SU-DHL-6 (cell line): ENCODE measurements around the gene SLC7A11.

Source experiments
- H2AFZ ChIP-seq: fragments of 200-600 bp; sonication (generic); 2 replicates; pipeline ENCODE4 v1.6.1; 2014; ENCODE audit warnings: low read depth, mild to moderate bottlenecking, moderate library complexity, mixed read lengths, antibody characterized with exemption, low read length; ENCODE audit not compliant: severe bottlenecking
- H3F3A ChIP-seq: fragments of 200-600 bp; shearing (Covaris generic); 2 replicates; pipeline ENCODE4 v1.6.0; 2016; ENCODE audit warnings: antibody characterized with exemption, mild to moderate bottlenecking; ENCODE audit not compliant: insufficient read depth
- H3K27ac ChIP-seq: fragments of 200-600 bp; sonication (generic); 2 replicates; pipeline ENCODE4 v1.5.1; 2016; ENCODE audit warnings: low read depth, mild to moderate bottlenecking, low read length, moderate library complexity, mixed read lengths
- H3K27me3 ChIP-seq: fragments of 200-600 bp; sonication (generic), shearing (Covaris generic); 2 replicates; pipeline ENCODE4 v1.6.0; 2014; ENCODE audit warnings: mild to moderate bottlenecking, low read length
- H3K36me3 ChIP-seq: fragments of 200-600 bp; sonication (generic); 2 replicates; pipeline ENCODE4 v1.6.1; 2014; ENCODE audit warnings: mild to moderate bottlenecking, low read length, mixed read lengths
- H3K4me2 ChIP-seq: fragments of 300-600, 200-600 bp; shearing (Covaris generic), sonication (generic); 2 replicates; pipeline ENCODE4 v1.6.0; 2014; ENCODE audit warnings: low read length, low read depth, mild to moderate bottlenecking; ENCODE audit not compliant: poor library complexity, severe bottlenecking
- H3K4me3 ChIP-seq: fragments of 200-600 bp; sonication (generic); 2 replicates; pipeline ENCODE4 v1.5.1; 2014; ENCODE audit warnings: antibody characterized with exemption, low read length, mild to moderate bottlenecking, mixed read lengths; ENCODE audit not compliant: insufficient read depth, poor library complexity, severe bottlenecking
- H3K79me2 ChIP-seq: fragments of 200-600 bp; sonication (generic); 2 replicates; pipeline ENCODE4 v1.6.1; 2014; ENCODE audit warnings: mild to moderate bottlenecking, low read length, moderate library complexity; ENCODE audit not compliant: insufficient read depth
- H3K9ac ChIP-seq: fragments of 200-600 bp; sonication (generic); 2 replicates; pipeline ENCODE4 v1.7.0; 2014; ENCODE audit warnings: mild to moderate bottlenecking, low read length
- H3K9me2 ChIP-seq: fragments of 200-600 bp; sonication (generic); replicated peaks from 2 replicates; pipeline ENCODE4 v1.6.1; 2014; ENCODE audit warnings: low read length; ENCODE audit not compliant: insufficient read depth
- H3K9me3 ChIP-seq: fragments of 200-600 bp; sonication (generic); 2 replicates; pipeline ENCODE4 v1.6.1; 2014; ENCODE audit warnings: low read length, mixed read lengths; ENCODE audit not compliant: insufficient read depth
- H4K20me1 ChIP-seq: fragments of 200-600 bp; sonication (generic); 2 replicates; pipeline ENCODE4 v1.6.1; 2014; ENCODE audit warnings: low read depth, mild to moderate bottlenecking, antibody characterized with exemption, low read length, moderate library complexity, mixed read lengths
- EZH2phosphoT487 ChIP-seq: fragments of 200-600 bp; sonication (generic), shearing (Covaris generic); conservative IDR thresholded peaks from 2 replicates; pipeline ENCODE4 v1.6.1; 2018; ENCODE audit warnings: mild to moderate bottlenecking, antibody characterized with exemption, low read length, moderate library complexity, mixed read lengths
- TF ChIP-seq, protein P1 (sequence below): fragments of 200-600 bp; sonication (generic); IDR thresholded peaks from one replicate; pipeline ENCODE4 v1.5.1; 2017; ENCODE audit warnings: antibody characterized with exemption, mild to moderate bottlenecking, low read length, moderate library complexity; ENCODE audit not compliant: insufficient read depth, poor library complexity, severe bottlenecking

The SLC7A11 gene

DNA sequence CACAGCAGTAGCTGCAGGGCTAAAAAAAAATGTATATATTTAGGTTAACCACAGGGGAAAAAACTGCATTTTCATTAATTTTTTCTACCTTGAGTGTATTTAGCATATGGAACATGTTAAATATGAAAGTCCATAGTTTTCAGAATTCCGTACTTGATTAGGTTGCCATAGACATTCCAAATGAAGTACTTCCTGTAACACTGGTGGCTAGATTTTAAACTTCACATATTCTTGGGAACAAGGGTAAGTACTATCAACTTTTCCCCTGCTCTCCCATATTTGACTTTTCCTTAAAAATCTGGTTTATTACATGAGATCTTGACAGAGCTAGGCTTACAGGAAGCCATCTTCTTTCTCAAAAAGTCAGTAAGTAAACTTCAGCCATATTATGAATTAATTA lies 9.8 kb downstream of the SLC7A11 start:
- no peak overlapping the region for H3K4me3 ChIP-seq
- no peaks in the 10 kb centered on the region for H3K36me3 ChIP-seq
- H3K27me3 ChIP-seq: no peaks in the 10 kb centered on the region
- H3K9me3 ChIP-seq: no peaks in the 10 kb centered on the region
- TF ChIP-seq, protein P1, sequence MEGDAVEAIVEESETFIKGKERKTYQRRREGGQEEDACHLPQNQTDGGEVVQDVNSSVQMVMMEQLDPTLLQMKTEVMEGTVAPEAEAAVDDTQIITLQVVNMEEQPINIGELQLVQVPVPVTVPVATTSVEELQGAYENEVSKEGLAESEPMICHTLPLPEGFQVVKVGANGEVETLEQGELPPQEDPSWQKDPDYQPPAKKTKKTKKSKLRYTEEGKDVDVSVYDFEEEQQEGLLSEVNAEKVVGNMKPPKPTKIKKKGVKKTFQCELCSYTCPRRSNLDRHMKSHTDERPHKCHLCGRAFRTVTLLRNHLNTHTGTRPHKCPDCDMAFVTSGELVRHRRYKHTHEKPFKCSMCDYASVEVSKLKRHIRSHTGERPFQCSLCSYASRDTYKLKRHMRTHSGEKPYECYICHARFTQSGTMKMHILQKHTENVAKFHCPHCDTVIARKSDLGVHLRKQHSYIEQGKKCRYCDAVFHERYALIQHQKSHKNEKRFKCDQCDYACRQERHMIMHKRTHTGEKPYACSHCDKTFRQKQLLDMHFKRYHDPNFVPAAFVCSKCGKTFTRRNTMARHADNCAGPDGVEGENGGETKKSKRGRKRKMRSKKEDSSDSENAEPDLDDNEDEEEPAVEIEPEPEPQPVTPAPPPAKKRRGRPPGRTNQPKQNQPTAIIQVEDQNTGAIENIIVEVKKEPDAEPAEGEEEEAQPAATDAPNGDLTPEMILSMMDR: no peak
- no peak for TF ChIP-seq EZH2phosphoT487
- no peaks in the 10 kb centered on the region for H4K20me1 ChIP-seq
- H3K27ac ChIP-seq: no peak overlapping the region
- H3F3A ChIP-seq: no peaks in the 10 kb centered on the region
- no peak overlapping the region for H3K4me2 ChIP-seq
- H3K79me2 ChIP-seq: no peaks in the 10 kb centered on the region
- H3K9ac ChIP-seq: no peak overlapping the region
- no peaks in the 10 kb centered on the region for H3K9me2 ChIP-seq
- no peak overlapping the region for H2AFZ ChIP-seq

DNA sequence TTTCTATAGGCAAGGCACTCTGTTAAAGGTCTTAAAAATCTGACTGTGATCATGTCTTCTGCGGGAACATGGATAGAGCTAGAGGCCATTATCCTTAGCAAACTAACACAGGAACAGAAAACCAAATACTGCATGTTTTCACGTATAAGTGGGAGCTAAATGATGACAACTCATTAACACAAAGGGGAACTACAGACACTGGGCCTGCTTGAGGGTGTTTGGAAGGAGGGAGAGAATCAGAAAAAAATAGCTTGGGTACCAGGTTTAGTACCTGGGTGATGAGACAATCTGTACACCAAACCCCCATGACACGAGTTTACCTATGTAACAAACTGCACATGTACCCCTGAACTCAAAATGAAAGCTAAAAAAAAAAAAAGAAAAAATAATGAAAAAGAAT lies 12.1 kb downstream of the SLC7A11 start:
- H3K9ac ChIP-seq: no peak overlapping the region
- H3K27me3 ChIP-seq: no peaks in the 10 kb centered on the region
- H2AFZ ChIP-seq: no peak overlapping the region
- no peaks in the 10 kb centered on the region for H3K9me2 ChIP-seq
- no peak overlapping the region for H3K4me2 ChIP-seq
- no peak overlapping the region for H3K27ac ChIP-seq
- no peaks in the 10 kb centered on the region for H4K20me1 ChIP-seq
- H3K36me3 ChIP-seq: no peaks in the 10 kb centered on the region
- no peak overlapping the region for H3K4me3 ChIP-seq
- H3K9me3 ChIP-seq: no peaks in the 10 kb centered on the region
- TF ChIP-seq, protein P1: no peak
- TF ChIP-seq EZH2phosphoT487: no peak
- H3F3A ChIP-seq: no peaks in the 10 kb centered on the region
- H3K79me2 ChIP-seq: no peaks in the 10 kb centered on the region

DNA sequence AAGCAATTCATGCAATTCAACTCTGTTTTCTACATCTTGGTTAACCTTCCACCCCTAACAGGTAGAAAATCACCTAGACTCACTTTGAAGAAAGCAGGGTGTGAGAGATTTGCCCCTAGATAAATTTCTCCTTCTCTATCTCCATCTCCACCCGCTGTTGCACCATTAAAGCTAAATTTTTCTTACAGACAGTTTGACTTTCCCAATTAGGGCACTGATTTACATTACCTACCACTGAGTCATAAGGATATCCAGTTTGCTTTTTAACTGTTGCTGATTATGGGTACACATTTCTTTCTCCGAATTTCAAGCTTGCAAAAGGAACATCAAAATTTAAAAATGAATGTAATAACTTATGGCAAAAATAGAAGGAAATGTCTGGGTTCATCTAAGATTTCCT lies 13.0 kb downstream of the SLC7A11 start:
- Histone ChIP-seq H4K20me1 (no peaks in the 10 kb centered on the region), H2AFZ (no peak overlapping the region), H3K4me2 (no peak overlapping the region), H3K9ac (no peak overlapping the region), H3K79me2 (no peaks in the 10 kb centered on the region), H3K36me3 (no peaks in the 10 kb centered on the region), H3K9me3 (no peaks in the 10 kb centered on the region), H3K9me2 (no peaks in the 10 kb centered on the region), H3K27ac (no peak overlapping the region), H3K27me3 (no peaks in the 10 kb centered on the region), H3K4me3 (no peak overlapping the region), H3F3A (no peaks in the 10 kb centered on the region)
- TF ChIP-seq, protein P1: no peak
- TF ChIP-seq EZH2phosphoT487: no peak
